Right lobe of liver (tissue), 4 donors: Measurements from ENCODE around the gene SPTBN1.

Experiments
- CTCF ChIP-seq, 4 donors: fragments of 200-600 bp in 3 of 4; fragments of 450-650 bp in 1 of 4; IDR thresholded peaks; one replicate each; pipeline versions ENCODE4 v1.5.1 to v1.8.0; 2016 to 2022; ENCODE audit warnings: antibody characterized with exemption in 4 of 4, mild to moderate bottlenecking in 2 of 4
- POLR2A ChIP-seq: fragments of 450-650 bp; IDR thresholded peaks from one replicate; pipeline ENCODE4 v1.6.1; 2017; ENCODE audit warnings: antibody characterized with exemption, mild to moderate bottlenecking
- donor health status: DM: no; HTN: no; CAD: no.
- donor health status: DM: no; HTN: no; CAD: no.
- donor health status: DM: no; HTN: yes; CAD: no.

- TF ChIP-seq CTCF (IDR thresholded peaks at IDR 0.05) (no peak), POLR2A (no peak)
Observed at GRCh38 chr2:54691445-54692135, 235.5 kb downstream of the SPTBN1 start.
